HepG2 (cell line): ENCODE data around the gene NEK11. TPM values are rescaled to one million over a fixed set of nuclear protein-coding genes. Genes with fewer than 3 reads are reported as not detected.
A peak's percentile ranks its signal among the peaks of the same experiment; 100 is the strongest.

Experiments
- AGO1 ChIP-seq: fragments of 200-400 bp; formaldehyde crosslinking; IDR thresholded peaks from 2 replicates; pipeline ENCODE4 v1.6.1; 2017; ENCODE audit warnings: mild to moderate bottlenecking, low read depth, low read length, moderate library complexity; ENCODE audit not compliant: poor library complexity, severe bottlenecking
- CHCHD3 ChIP-seq: sonication (generic); formaldehyde crosslinking; IDR thresholded peaks from 2 replicates; pipeline ENCODE4 v1.8.0; 2022; ENCODE audit warnings: mild to moderate bottlenecking, missing genetic modification reagents, moderate library complexity
- HMG20A ChIP-seq: IDR thresholded peaks from 2 replicates; pipeline ENCODE4 v1.6.1; 2016; ENCODE audit warnings: borderline replicate concordance
- MAF1 ChIP-seq: sonication (generic); formaldehyde crosslinking; IDR thresholded peaks from 2 replicates; pipeline ENCODE4 v1.5.0; 2020; ENCODE audit warnings: missing genetic modification reagents, borderline replicate concordance
- MAX ChIP-seq: IDR thresholded peaks from 2 replicates; pipeline ENCODE4 v1.6.1; 2012; ENCODE audit warnings: inconsistent platforms
- MEF2D ChIP-seq: sonication (generic); formaldehyde crosslinking; IDR thresholded peaks from 2 replicates; pipeline ENCODE4 v1.5.1; 2020; ENCODE audit warnings: mild to moderate bottlenecking, missing genetic modification reagents
- MIXL1 ChIP-seq: IDR thresholded peaks from 2 replicates; pipeline ENCODE4 v1.6.1; 2016
- MTA3 ChIP-seq: sonication (generic); formaldehyde crosslinking; IDR thresholded peaks from 2 replicates; pipeline ENCODE4 v1.4.0; 2020; ENCODE audit warnings: missing genetic modification reagents
- PBX2 ChIP-seq: IDR thresholded peaks from 2 replicates; pipeline ENCODE4 v1.6.1; 2016; ENCODE audit warnings: control low read depth
- REST ChIP-seq, 2 experiments: IDR thresholded peaks; 2 replicates each; pipeline ENCODE4 v1.6.1; 2011 to 2012; ENCODE audit warnings: low read length in 2 of 2, borderline replicate concordance in 1 of 2, low read depth in 1 of 2, mild to moderate bottlenecking in 1 of 2, moderate library complexity in 1 of 2
- SKI ChIP-seq: fragments of 450-650 bp; IDR thresholded peaks from one replicate; pipeline ENCODE4 v1.6.1; 2018; ENCODE audit warnings: mild to moderate bottlenecking; ENCODE audit not compliant: partially characterized antibody
- SP1 ChIP-seq, 2 experiments: fragments of 450-650 bp in 1 of 2; sonication (generic) in 1 of 2; formaldehyde crosslinking in 1 of 2; IDR thresholded peaks; 2 replicates each; pipeline versions ENCODE4 v1.4.0 to v1.6.1; 2016 to 2020; ENCODE audit warnings: missing genetic modification reagents in 1 of 2
- TEAD3 ChIP-seq: optimal IDR thresholded peaks from 2 replicates; pipeline ENCODE3; 2016; ENCODE audit warnings: borderline replicate concordance
- TFDP2 ChIP-seq: sonication (generic); formaldehyde crosslinking; IDR thresholded peaks from 2 replicates; pipeline ENCODE4 v1.4.0; 2020; ENCODE audit warnings: missing genetic modification reagents
- THAP8 ChIP-seq: sonication (generic); formaldehyde crosslinking; IDR thresholded peaks from 2 replicates; pipeline ENCODE4 v1.5.1; 2020; ENCODE audit warnings: missing genetic modification reagents, mild to moderate bottlenecking, borderline replicate concordance
- ZNF12 ChIP-seq: sonication (generic); formaldehyde crosslinking; IDR thresholded peaks from 2 replicates; pipeline ENCODE4 v1.5.0; 2020; ENCODE audit warnings: missing genetic modification reagents
- ZNF550 ChIP-seq: sonication (generic); formaldehyde crosslinking; IDR thresholded peaks from 2 replicates; pipeline ENCODE4 v1.4.0; 2020; ENCODE audit warnings: mild to moderate bottlenecking, missing genetic modification reagents, borderline replicate concordance
- ZNF772 ChIP-seq: sonication (generic); formaldehyde crosslinking; IDR thresholded peaks from 2 replicates; pipeline ENCODE4 v1.5.0; 2020; ENCODE audit warnings: mild to moderate bottlenecking, missing genetic modification reagents
- ZSCAN5A ChIP-seq: sonication (generic); formaldehyde crosslinking; IDR thresholded peaks from 2 replicates; pipeline ENCODE4 v1.8.0; 2022; ENCODE audit warnings: mild to moderate bottlenecking, missing genetic modification reagents, borderline replicate concordance
- polyA plus RNA-seq, 8 experiments: library from polyadenylated mRNA; depleted of rRNA in 3 of 8; stranded (reverse) in 7 of 8; unstranded in 1 of 8; fragments of >200 nt; fragmentation: Illumina TruSeq in 4 of 8; extraction: Trizol in 4 of 8; gene quantifications; 2 replicates each; pipeline versions ENCODE4 v1.2.1 to v1.2.3, GENCODE V29; 2011 to 2016; ENCODE audit warnings: low read depth in 4 of 8, missing spikeins in 1 of 8, mixed read lengths in 1 of 8; ENCODE audit not compliant: insufficient read depth in 1 of 8
- total RNA-seq, 5 experiments: library from RNA; depleted of rRNA; stranded (reverse); fragments of >200 nt; fragmentation: Illumina TruSeq; extraction: Trizol; gene quantifications; 2 replicates each; pipeline ENCODE4 v1.2.3, GENCODE V29; 2016; ENCODE audit warnings: low read depth in 1 of 5

Gene NEK11
- total and polyA plus RNA-seq, 2 of the 13 experiments (the other 11 are each of a cell fraction or from before 2014, with no cell fraction given): 0.95 to 2.2 TPM

- TF ChIP-seq SKI: no peak
- no peak for TF ChIP-seq PBX2 (CRISPR knock-in tag)
- TF ChIP-seq THAP8 (CRISPR knock-in tag): no peak
- no peak; the same call in 1 of the 2 replicates for TF ChIP-seq TFDP2 (CRISPR knock-in tag)
- 0 out of 2 replicates have a peak, but pooled peaks have one; percentile 40 for TF ChIP-seq ZNF550
- peak; percentile 82 for TF ChIP-seq MAX
- TF ChIP-seq ZNF12 (CRISPR knock-in tag): 0 out of 2 replicates have a peak, but pooled peaks have one; percentile 11
- peak; percentile 54 for TF ChIP-seq AGO1
- TF ChIP-seq ZSCAN5A (CRISPR knock-in tag): no peak
- TF ChIP-seq ZNF772 (CRISPR knock-in tag): no peak; the same call in 1 of the 2 replicates
- no peak; a peak in 1 of 4 replicates for TF ChIP-seq REST (IDR thresholded peaks at IDR 0.05; ENCODE audit: borderline replicate concordance in 1 of 2, low read depth in 1 of 2, low read length in 2 of 2)
- TF ChIP-seq SP1 (IDR thresholded peaks at IDR 0.05): no peak
- TF ChIP-seq SP1 (CRISPR knock-in tag; IDR thresholded peaks at IDR 0.05): peak; percentile 93
- no peak for TF ChIP-seq MTA3 (CRISPR knock-in tag)
- no peak for TF ChIP-seq CHCHD3 (CRISPR knock-in tag)
- no peak for TF ChIP-seq TEAD3 (CRISPR knock-in tag)
- no peak for TF ChIP-seq MIXL1 (CRISPR knock-in tag)
- 0 out of 2 replicates have a peak, but pooled peaks have one; percentile 7 for TF ChIP-seq HMG20A
- 0 out of 2 replicates have a peak, but pooled peaks have one; percentile 54 for TF ChIP-seq MAF1 (CRISPR knock-in tag)
- TF ChIP-seq MEF2D (CRISPR knock-in tag): 0 out of 2 replicates have a peak, but pooled peaks have one; percentile 49
Observed at GRCh38 chr3:131381445-131382291, 355.0 kb downstream of the NEK11 start, which contains the start of gene NUDT16 (continued).
